Left lung (tissue), 10 donors: ENCODE results near the gene TMEM204. TPM values are rescaled to one million over a fixed set of nuclear protein-coding genes. Genes with fewer than 3 reads are reported as not detected.
A peak's percentile ranks its signal among the peaks of the same experiment; 100 is the strongest.

Experiments used
- ATAC-seq: fragments of 200-7000 bp; cut with Tn5 transposase; one replicate; pipeline ENCODE4 v1.9.1; 2020; ENCODE audit warnings: moderate library complexity
- DNase-seq, 4 donors: peaks; one replicate each; pipeline ENCODE4 v3.0.0-alpha.2; 2013 to 2020
- H3K27ac ChIP-seq, 2 donors: fragments of 200-600 bp; sonication (generic) in 1 of 2; one replicate each; pipeline versions ENCODE4 v1.5.0 to v1.8.0; 2020 to 2021
- H3K27me3 ChIP-seq, 2 donors: fragments of 200-600 bp; sonication (generic) in 1 of 2; one replicate each; pipeline versions ENCODE4 v1.5.0 to v1.8.0; 2020 to 2021
- H3K36me3 ChIP-seq, 2 donors: fragments of 200-600 bp; sonication (generic) in 1 of 2; one replicate each; pipeline versions ENCODE4 v1.5.0 to v1.8.0; 2020 to 2021
- H3K4me1 ChIP-seq, 2 donors: fragments of 200-600 bp; one replicate each; pipeline ENCODE4 v1.8.0; 2021
- H3K4me3 ChIP-seq, 2 donors: fragments of 200-600 bp; sonication (generic) in 1 of 2; one replicate each; pipeline versions ENCODE4 v1.5.0 to v1.8.0; 2020 to 2021; ENCODE audit warnings: mild to moderate bottlenecking in 1 of 2
- H3K9me3 ChIP-seq, 2 donors: fragments of 200-600 bp; sonication (generic) in 1 of 2; one replicate each; pipeline versions ENCODE4 v1.5.0 to v1.8.0; 2020 to 2021
- intact Hi-C, 2 donors: fragments of 100-400 bp; cut with DNase I; formaldehyde crosslinking; loops; one replicate each; pipeline versions ENCODE4 v1.11.2 to v1.14.2; 2022
- polyA plus RNA-seq, 6 donors: library from polyadenylated mRNA; unstranded; fragments of 120-200 nt; gene quantifications; one replicate each; pipeline ENCODE4 v1.2.1, GENCODE V29; 2013; ENCODE audit not compliant: insufficient read length in 6 of 6
- total RNA-seq, 2 donors: library from RNA; stranded (reverse); fragmentation: NEBNext Ultra II Directional; extraction: Animal tissue kit (Norgen Biotek cat#: 25700); gene quantifications; one replicate each; pipeline ENCODE4 v1.2.1, GENCODE V29; 2021
- TF ChIP-seq, protein P1 (sequence below), 2 donors: fragments of 200-600 bp; sonication (generic) in 1 of 2; IDR thresholded peaks; one replicate each; pipeline versions ENCODE4 v1.5.0 to v1.8.0; 2021; ENCODE audit warnings: antibody characterized with exemption in 2 of 2
- donor health status: DM: no; HTN: yes; CAD: no.
- donor health status: DM: no; HTN: no; CAD: no.

Gene TMEM204
- total and polyA plus RNA-seq, 8 donors, result 15.4 to 28.7 (median 19.8) TPM

DNA sequence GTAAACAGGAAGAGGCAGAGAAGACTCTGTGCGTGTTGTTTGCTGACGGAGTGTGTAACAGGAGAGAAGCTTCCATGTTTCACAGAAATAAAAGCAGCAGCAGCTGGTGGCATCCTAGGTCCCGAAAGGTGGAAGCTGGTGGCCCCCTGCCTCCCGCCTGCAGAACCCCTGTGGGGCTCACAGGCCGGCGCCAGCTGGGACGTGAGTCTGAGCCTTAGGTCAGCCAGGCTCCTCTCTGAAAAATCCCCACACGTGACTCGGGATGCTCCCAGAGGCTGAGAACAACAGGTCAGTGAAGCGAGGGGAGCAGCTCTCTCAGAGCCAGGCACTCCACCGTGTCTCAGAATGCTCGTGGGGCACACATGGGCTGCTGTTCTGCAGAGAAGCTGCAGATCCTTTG is 27.4 kb downstream of the TMEM204 start:
- Histone ChIP-seq H3K27ac (peak overlapping the region in 1 of 2 donors; percentile 26), H3K27me3 (no peaks in the 10 kb centered on the region), H3K36me3 (peaks cover 0 to 61% of the 10 kb centered on the region in 2 donors), H3K4me3 (no peak overlapping the region), H3K9me3 (no peaks in the 10 kb centered on the region), H3K4me1 (no peaks in the 10 kb centered on the region)
- DNase-seq, result no peak
- no peak for ATAC-seq
- TF ChIP-seq, protein P1, sequence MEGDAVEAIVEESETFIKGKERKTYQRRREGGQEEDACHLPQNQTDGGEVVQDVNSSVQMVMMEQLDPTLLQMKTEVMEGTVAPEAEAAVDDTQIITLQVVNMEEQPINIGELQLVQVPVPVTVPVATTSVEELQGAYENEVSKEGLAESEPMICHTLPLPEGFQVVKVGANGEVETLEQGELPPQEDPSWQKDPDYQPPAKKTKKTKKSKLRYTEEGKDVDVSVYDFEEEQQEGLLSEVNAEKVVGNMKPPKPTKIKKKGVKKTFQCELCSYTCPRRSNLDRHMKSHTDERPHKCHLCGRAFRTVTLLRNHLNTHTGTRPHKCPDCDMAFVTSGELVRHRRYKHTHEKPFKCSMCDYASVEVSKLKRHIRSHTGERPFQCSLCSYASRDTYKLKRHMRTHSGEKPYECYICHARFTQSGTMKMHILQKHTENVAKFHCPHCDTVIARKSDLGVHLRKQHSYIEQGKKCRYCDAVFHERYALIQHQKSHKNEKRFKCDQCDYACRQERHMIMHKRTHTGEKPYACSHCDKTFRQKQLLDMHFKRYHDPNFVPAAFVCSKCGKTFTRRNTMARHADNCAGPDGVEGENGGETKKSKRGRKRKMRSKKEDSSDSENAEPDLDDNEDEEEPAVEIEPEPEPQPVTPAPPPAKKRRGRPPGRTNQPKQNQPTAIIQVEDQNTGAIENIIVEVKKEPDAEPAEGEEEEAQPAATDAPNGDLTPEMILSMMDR (IDR thresholded peaks at IDR 0.05), result no peak
- intact Hi-C loops, result no loop called here

GRCh38 chr16:1561266-1561665 is 27.8 kb downstream of the TMEM204 start:
- no peaks in the 10 kb centered on the region for H3K9me3 ChIP-seq
- DNase-seq (no peak), ATAC-seq (no peak)
- H3K4me1 ChIP-seq, result no peaks in the 10 kb centered on the region
- TF ChIP-seq, protein P1 (IDR thresholded peaks at IDR 0.05), result no peak
- H3K27me3 ChIP-seq, result no peaks in the 10 kb centered on the region
- H3K27ac ChIP-seq, result peak overlapping the region in 1 of 2 donors; percentile 26
- intact Hi-C loops, result no loop called here
- no peak overlapping the region for H3K4me3 ChIP-seq
- peaks cover 0 to 57% of the 10 kb centered on the region in 2 donors for H3K36me3 ChIP-seq

DNA sequence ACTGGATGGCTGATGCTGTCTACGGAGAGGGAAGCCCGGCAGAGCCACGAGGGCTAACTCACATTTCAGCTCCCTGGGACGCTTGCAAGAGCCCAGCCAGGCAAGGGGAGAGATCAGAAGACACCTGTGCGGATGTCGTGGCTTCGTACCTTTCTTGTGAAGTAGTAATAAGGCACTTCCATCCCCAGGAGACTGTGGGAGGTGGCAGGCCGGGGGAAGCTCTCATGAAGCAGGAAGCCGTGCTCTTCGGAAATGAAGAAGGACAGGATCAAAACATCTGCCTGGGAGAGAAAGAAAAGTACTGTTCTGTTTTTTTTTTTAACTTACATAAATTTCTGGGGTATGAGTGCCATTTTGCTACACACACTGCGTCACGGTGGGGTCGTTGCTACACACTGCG is 28.4 kb downstream of the TMEM204 start:
- Histone ChIP-seq H3K9me3 (no peaks in the 10 kb centered on the region), H3K36me3 (peaks cover 0 to 52% of the 10 kb centered on the region in 2 donors), H3K27ac (no peak overlapping the region), H3K4me1 (no peaks in the 10 kb centered on the region), H3K4me3 (no peak overlapping the region), H3K27me3 (no peaks in the 10 kb centered on the region)
- ATAC-seq (no peak), DNase-seq (no peak)
- TF ChIP-seq, protein P1 (IDR thresholded peaks at IDR 0.05), result no peak
- intact Hi-C loops, result no loop called here

DNA sequence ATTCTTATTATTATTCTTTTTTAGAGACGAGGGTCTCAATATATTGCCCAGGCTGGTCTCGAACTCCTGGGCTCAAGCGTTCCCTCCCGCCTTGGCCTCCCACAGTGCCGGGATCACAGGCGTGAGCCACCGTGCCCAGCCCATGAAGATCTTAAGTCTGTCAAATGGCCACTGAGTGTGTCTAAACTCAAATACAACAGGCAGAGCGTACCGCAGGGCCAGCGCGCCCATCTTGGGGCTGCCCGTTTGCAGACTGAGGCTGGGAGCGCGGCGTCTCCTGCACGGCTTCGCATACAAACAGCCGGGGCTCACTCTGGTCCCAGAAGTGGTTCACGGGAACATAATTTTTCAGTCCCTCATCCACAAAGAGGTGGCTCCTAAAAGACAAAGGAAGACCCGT is 30.3 kb downstream of the TMEM204 start:
- intact Hi-C loops, result no loop called here

GRCh38 chr16:1564325-1564724 is 30.9 kb downstream of the TMEM204 start:
- H3K36me3 ChIP-seq, result peaks cover 0 to 34% of the 10 kb centered on the region in 2 donors
- ATAC-seq (no peak), DNase-seq (no peak)
- H3K27me3 ChIP-seq, result no peaks in the 10 kb centered on the region
- TF ChIP-seq, protein P1 (IDR thresholded peaks at IDR 0.05), result no peak
- H3K4me1 ChIP-seq, result no peaks in the 10 kb centered on the region
- intact Hi-C loops, result no loop called here
- H3K4me3 ChIP-seq, result no peak overlapping the region
- no peak overlapping the region for H3K27ac ChIP-seq
- no peaks in the 10 kb centered on the region for H3K9me3 ChIP-seq

More for the DNA sequence above, 30.3 kb downstream of the TMEM204 start:
- H3K4me3 ChIP-seq, result no peak overlapping the region
- no peaks in the 10 kb centered on the region for H3K4me1 ChIP-seq
- TF ChIP-seq, protein P1 (IDR thresholded peaks at IDR 0.05), result no peak
- no peaks in the 10 kb centered on the region for H3K9me3 ChIP-seq
- no peak for ATAC-seq
- peaks cover 0 to 39% of the 10 kb centered on the region in 2 donors for H3K36me3 ChIP-seq
- H3K27me3 ChIP-seq, result no peaks in the 10 kb centered on the region
- H3K27ac ChIP-seq, result no peak overlapping the region
- DNase-seq, result no peak
